ENCODE measurements around the gene PEX7.
"Not testable (repeated sequence)": the region's sequence is repeated elsewhere in the genome, so short reads cannot be mapped to it uniquely, and the experiment has no call there.

The PEX7 gene

DNA sequence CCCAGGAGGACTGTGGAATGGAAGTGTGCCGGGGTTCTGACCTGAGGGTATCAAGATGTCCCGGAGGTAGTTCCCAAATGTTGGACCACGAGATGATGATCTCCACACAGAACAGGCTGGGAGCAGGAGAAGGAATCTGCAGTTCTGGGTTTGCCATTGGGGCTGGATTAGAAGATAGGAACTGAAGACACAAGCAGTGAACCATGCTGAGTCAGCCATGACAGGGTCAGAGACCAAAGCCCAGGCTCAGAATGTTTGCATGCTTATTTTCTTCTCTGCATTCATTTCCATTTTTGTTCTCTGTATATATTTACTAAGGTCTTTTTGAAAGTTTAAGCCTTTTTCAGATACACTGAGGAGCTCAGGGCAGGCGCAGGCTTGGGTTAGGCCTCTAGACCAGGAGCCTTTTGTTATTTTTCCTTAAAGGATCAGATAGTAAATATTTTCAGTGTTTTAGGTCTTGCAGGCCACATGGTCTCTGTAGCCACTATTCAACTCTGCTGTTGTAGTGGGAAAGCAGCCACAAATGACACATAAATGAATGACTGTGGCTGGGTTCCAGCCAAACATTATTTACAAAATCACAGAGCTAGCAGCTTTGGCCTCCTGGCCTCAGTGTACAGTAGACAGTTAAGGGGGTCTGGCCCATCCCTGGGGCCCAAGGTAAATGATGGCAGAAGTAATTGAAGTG lies 128.2 kb downstream of the PEX7 start:
- DNase-seq (ENCODE audit: low spot score), result no peak

DNA sequence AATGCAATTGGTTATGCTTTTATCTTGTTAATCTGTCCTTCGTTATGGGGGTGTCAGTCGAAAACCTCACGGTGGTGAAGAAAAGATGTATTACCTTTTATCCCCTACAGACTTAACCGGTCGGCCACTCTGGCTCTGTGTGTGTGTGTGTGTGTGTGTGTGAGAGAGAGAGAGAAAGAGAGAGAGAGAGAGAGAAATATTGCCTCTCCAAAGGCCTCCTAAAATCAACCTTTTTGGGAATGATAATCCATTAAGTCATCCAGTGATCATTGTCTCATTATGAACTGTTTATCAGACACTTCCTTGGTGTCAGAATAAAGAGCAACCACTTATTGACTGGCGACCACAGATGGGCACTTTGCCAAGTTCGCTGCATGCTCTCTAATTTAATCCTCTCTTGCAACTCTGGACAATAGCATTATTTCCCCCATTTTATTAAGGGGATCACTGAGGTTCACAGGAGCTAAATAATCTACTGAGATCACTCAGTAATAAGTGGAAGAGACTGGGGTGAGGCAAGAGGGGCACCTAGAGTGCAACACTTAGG lies 130.4 kb downstream of the PEX7 start:
- no peak for DNase-seq (ENCODE audit: low spot score)

DNA sequence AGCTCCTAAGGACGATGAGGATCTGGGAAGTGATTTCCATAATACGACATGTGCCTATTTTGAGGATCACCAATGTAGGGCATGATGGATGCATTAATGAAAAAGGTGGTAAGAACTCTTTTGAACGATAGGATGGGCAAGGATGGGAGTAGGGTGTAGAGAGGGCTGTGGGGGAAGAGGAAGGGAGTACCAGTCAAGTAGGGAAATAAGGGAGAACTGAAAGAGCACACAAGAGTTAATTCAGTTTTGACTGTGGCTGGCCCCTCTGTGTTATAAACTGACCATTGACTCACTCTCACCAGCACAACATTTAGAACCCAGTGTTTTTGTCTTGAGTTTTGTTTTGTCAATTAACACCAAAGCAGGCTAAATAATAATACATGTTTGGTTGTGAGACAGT lies 132.7 kb downstream of the PEX7 start:
- DNase-seq (ENCODE audit: low spot score), result no peak

DNA sequence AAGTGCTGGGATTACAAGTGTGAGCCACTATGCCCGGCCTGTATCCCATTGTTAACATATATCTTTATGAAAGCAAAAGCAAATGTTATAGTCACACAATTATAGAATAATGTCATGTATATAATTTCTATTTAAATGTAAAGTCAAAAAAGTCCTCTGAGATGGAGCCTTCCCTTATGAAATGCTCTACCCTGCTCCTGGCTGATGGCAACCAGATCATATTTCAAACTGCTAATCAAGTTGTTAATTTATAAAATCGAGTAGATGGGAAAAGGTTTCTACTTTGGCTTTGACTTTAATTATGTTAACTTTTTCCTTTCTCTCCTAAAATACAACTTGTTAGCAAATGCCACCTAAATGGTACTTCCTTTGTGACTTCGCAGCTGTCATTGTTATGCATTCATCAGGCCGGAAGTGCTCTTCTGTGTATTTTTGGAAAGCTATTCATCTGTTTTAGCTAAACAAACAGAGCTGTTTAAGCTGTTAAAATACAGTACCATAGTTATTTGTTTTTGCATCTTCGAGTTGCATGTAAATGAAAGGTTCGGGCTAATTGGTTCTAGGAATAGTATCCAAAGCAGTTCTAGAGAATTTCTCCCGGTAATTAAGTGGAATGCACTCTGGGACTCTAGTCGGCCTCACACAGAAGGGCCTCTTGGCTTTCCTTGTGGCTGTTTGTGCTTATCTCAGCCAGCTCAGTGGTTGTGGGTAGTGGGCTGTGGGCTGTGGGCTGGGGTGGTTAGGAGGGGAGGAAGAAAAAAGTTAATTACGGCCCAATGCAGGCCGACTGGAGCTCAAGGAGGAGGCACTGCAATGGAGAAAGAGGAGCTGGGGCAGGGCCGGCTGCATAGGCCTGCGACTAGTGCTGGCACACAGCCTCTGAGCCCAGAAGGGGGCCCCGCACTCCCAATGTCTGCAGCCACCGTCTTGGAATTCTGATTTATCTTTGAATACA lies 134.5 kb downstream of the PEX7 start:
- no peak for DNase-seq (ENCODE audit: low spot score)

DNA sequence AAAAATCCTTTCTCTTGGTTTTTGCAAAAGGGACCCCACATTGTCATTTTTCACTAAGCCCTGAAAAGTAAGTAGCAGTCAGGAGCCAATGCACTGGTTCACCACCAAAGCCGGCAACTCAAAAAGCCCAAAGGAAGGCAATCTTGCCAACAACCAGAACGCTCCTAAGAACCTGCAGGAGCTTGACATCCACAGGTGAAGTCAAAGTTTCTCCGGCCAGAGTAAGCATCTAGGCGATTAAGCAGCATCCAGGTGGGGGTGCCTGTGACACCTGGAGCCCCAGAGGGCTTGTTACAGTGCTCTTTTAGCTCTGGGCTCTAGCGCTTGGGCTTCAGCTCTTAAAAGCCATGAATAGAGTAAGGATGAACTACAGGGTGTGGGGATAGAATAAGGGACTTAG lies 135.8 kb downstream of the PEX7 start:
- no peak for DNase-seq (ENCODE audit: low spot score)

DNA sequence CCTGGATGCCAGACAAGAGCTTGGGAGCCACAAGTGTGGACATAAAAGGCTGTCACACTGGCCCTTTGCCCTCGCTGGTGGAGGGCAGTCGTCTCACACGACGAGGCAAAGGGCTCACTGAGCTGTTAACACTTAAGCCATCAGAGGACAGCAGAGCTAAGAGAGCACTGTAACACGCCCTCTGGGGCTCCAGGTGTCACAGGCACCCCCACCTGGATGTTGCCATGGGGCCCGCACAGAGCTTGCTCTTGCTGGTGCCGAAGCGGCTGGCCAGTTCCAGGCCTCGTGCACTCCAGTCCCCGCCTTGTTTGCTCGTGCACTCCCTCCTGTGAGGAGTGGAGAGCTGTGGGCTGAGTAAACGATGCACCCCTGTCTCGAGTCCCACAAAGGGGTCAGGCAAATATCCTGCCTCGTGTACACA lies 137.1 kb downstream of the PEX7 start:
- DNase-seq (ENCODE audit: low spot score), result no peak

DNA sequence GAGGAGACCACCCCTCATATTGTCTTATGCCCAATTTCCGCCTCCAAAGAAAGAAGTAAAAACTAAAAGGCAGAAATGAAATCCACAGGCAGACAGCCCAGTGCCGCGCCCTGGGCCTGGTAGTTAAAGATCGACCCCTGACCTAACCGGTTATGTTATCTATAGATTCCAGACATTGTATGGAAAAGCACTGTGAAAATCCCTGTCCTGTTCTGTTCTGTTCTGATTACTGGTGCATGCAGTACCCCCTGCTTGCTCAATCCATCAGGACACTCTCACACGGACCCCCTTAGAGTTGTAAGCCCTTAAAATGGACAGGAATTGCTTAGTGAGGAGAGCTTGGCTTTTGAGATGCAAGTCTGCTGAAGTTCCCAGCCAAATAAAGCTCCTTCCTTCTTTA lies 137.5 kb downstream of the PEX7 start:
- not testable (repeated sequence) for DNase-seq (ENCODE audit: low spot score)

DNA sequence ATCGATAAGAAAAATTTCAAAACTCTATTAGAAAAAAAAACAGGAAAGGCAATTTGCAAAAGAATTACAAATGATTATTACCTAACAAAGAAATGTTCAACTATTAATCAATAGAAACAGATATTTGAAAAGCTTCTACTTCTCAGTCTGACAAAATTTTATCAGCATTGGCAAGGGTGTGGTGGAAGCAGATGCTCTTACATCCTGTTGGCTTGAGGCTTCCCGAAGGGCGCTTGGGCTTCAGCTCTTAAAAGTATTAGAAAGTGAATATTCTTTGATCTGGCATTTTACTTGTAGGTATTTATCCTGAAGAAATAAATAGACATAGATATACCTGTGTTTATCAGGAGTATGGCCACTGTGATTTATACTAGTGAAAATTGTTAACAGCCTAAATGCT lies 138.4 kb downstream of the PEX7 start:
- DNase-seq (ENCODE audit: low spot score), result no peak

DNA sequence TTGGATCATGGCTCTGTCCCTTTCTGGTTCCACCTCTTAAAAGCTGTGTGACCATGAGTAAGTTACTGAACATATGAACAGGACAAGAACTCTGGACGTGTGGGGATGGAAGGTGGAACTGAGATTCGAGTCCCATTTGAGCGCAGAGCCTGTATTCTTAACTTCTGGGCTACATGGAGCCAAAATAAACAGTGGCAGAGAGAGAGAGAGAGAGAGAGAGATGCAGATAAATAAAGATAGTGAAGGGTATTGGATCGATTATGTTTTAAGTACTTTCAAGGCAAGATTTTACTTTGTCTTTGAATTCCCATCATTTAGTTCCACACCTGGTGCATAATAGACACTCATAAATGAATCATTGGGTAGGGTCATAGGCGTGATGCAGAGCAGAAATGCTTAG lies 139.5 kb downstream of the PEX7 start:
- DNase-seq (ENCODE audit: low spot score), result peak; percentile 17

DNA sequence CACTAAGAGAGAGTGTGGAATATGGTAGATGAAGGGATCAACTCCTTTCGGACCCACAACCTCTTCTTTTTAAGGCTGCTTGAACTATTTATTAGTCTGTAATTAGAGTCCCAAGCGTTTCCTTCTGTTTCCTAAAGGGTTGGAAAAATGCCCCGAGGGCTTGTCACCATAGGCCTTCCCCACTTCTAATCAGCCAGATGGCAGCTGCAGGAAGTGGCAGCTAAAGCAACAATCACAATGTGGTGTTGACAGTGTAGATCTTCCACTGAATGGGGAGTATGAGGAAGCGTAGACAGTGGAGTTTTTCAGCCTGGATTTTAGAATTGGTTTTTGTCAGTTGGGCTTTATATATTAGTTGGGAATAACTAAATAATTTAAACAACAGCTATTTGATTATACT lies 140.3 kb downstream of the PEX7 start:
- DNase-seq (ENCODE audit: low spot score), result no peak

DNA sequence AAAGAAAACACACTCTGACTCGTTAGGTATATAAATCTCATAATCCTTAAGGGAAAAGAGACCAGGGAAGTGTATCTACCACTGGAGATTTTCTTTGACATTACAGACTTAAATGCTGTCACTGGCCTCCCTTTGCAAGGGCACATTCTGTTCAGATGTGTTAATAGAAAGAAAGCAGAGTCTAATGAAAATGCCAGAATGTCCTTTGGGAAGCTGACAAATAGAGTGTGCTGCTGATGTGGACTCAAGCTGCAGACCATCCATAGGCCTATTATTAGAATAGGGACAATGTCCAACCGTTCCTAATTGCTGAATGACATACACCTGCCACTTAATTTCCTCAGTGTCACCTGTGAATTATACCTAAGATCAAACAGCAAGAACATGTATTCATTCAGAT lies 140.9 kb downstream of the PEX7 start:
- no peak for DNase-seq (ENCODE audit: low spot score)
